Neuronal stem cell (in vitro differentiated cells): ENCODE data around the gene TMEM30B.

Source experiments
- DNase-seq: peaks from one replicate; pipeline ENCODE4 v3.0.0-alpha.2; 2013; ENCODE audit warnings: low spot score
- H2AFZ ChIP-seq: one replicate; pipeline ENCODE4 v1.6.1; 2013; ENCODE audit warnings: mild to moderate bottlenecking, low read length, inconsistent platforms
- H2AK5ac ChIP-seq: 2 replicates; pipeline ENCODE4 v1.6.1; 2013; ENCODE audit warnings: low read depth, mild to moderate bottlenecking, inconsistent platforms, low read length, moderate library complexity, mixed read lengths
- H2BK120ac ChIP-seq: 2 replicates; pipeline ENCODE4 v1.6.1; 2013; ENCODE audit warnings: low read depth, mild to moderate bottlenecking, inconsistent platforms, low read length, moderate library complexity, mixed read lengths
- H2BK12ac ChIP-seq: one replicate; pipeline ENCODE4 v1.6.1; 2013; ENCODE audit warnings: low read length, inconsistent platforms
- H2BK15ac ChIP-seq: 2 replicates; pipeline ENCODE4 v1.6.1; 2013; ENCODE audit warnings: mild to moderate bottlenecking, low read length, inconsistent platforms, mixed read lengths
- H2BK5ac ChIP-seq: one replicate; pipeline ENCODE4 v1.6.1; 2013; ENCODE audit warnings: inconsistent platforms, mild to moderate bottlenecking, low read length, moderate library complexity
- H3K14ac ChIP-seq: one replicate; pipeline ENCODE4 v1.6.1; 2013; ENCODE audit warnings: low read length, inconsistent platforms
- H3K18ac ChIP-seq: 2 replicates; pipeline ENCODE4 v1.6.1; 2013; ENCODE audit warnings: low read length, inconsistent platforms
- H3K23ac ChIP-seq: 2 replicates; pipeline ENCODE4 v1.6.1; 2013; ENCODE audit warnings: low read depth, mild to moderate bottlenecking, mixed read lengths, low read length, inconsistent platforms; ENCODE audit not compliant: poor library complexity
- H3K27ac ChIP-seq: replicated peaks from 3 replicates; pipeline ENCODE4 v1.5.1; 2013; ENCODE audit warnings: low read length, inconsistent platforms
- H3K27me3 ChIP-seq, 3 experiments: 2 replicates each; pipeline ENCODE4 v1.6.1; 2013; ENCODE audit warnings: low read length in 3 of 3, mild to moderate bottlenecking in 2 of 3, inconsistent platforms in 1 of 3, low read depth in 1 of 3, mixed read lengths in 1 of 3, moderate library complexity in 1 of 3; ENCODE audit not compliant: control insufficient read depth in 3 of 3, insufficient read depth in 3 of 3
- H3K36me3 ChIP-seq, 2 donors: replicated peaks in 1 of 2; 2 replicates each; pipeline ENCODE4 v1.6.1; 2013; ENCODE audit warnings: low read length in 2 of 2; ENCODE audit not compliant: control insufficient read depth in 2 of 2, insufficient read depth in 2 of 2
- H3K4ac ChIP-seq: 2 replicates; pipeline ENCODE4 v1.6.1; 2013; ENCODE audit warnings: inconsistent platforms, mild to moderate bottlenecking, low read length, moderate library complexity
- H3K4me1 ChIP-seq, 2 donors: 1 replicate in 1 of 2; 2 replicates in 1 of 2; pipeline ENCODE4 v1.6.1; 2013; ENCODE audit warnings: low read length in 2 of 2, low read depth in 1 of 2; ENCODE audit not compliant: control insufficient read depth in 2 of 2, insufficient read depth in 1 of 2
- H3K4me2 ChIP-seq: one replicate; pipeline ENCODE4 v1.6.1; 2013; ENCODE audit warnings: mild to moderate bottlenecking, low read length, inconsistent platforms; ENCODE audit not compliant: insufficient read depth, poor library complexity, severe bottlenecking
- H3K4me3 ChIP-seq, 2 donors: 2 replicates each; pipeline ENCODE4 v1.5.1; 2013; ENCODE audit warnings: low read length in 2 of 2, mild to moderate bottlenecking in 2 of 2, inconsistent platforms in 1 of 2, moderate library complexity in 1 of 2
- H3K79me1 ChIP-seq: one replicate; pipeline ENCODE4 v1.6.1; 2013; ENCODE audit warnings: low read depth, mild to moderate bottlenecking, inconsistent platforms, low read length, moderate library complexity
- H3K9ac ChIP-seq: one replicate; pipeline ENCODE4 v1.6.1; 2013; ENCODE audit warnings: mild to moderate bottlenecking, low read depth, low read length, inconsistent platforms; ENCODE audit not compliant: poor library complexity
- H3K9me3 ChIP-seq, 2 donors: replicated peaks in 1 of 2; 2 replicates each; pipeline versions ENCODE3 to v1.6.1; 2013; ENCODE audit warnings: low read length in 2 of 2, mild to moderate bottlenecking in 2 of 2, inconsistent platforms in 1 of 2, low read depth in 1 of 2, mixed read lengths in 1 of 2, moderate library complexity in 1 of 2; ENCODE audit not compliant: control insufficient read depth in 2 of 2, insufficient read depth in 1 of 2
- H4K8ac ChIP-seq: one replicate; pipeline ENCODE4 v1.6.1; 2013; ENCODE audit warnings: low read depth, mild to moderate bottlenecking, inconsistent platforms, low read length, moderate library complexity
- H4K91ac ChIP-seq: one replicate; pipeline ENCODE4 v1.6.1; 2013; ENCODE audit warnings: low read length, low read depth, mild to moderate bottlenecking, inconsistent platforms; ENCODE audit not compliant: poor library complexity
- WGBS, 2 donors: extraction: QIAGEN DNeasy Blood & Tissue Kit; methylation state at CpG; one replicate each; pipeline ENCODE4 v1.1.7; 2013; ENCODE audit warnings: missing lambda C conversion rate in 2 of 2, mixed read lengths in 1 of 2; ENCODE audit not compliant: insufficient read length in 2 of 2, insufficient replicate concordance in 1 of 2; ENCODE audit errors: extremely low coverage in 2 of 2; 5-methylcytosine and 5-hydroxymethylcytosine counted together

Gene TMEM30B

DNA sequence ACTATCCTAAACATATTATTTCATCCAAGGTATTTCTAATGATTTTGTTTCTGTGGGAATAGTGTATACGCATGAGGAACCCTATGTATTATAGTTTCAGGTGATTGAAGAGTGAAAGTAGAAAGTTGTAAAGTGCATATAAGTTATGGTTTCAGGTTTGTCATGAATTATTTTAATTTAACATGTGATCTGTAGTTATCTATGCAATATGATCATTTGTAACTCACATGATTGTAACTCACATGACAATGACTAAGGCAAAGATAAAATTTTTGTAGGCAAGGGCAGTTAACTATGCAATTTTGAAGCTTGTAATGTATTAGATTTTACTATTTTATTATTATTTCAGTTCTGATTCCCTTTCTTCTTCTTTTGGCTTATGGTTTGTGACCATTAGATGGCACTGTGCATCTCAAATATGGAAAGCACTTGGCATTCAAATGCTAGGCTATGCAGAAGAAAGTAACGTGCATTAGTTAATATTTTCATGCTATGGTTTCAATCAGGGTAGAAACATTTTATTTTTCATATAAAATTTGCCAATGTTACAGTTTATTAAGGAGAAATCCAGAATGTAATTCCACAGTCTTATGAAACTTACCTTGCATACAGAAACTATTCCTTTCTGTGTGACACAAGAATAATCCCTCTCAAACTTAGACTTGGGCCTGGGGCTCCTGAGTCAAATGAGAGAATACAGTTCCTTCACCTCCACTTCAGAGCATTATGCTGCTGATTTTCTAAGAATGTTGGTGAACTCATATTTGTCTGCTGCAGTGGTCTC is 15.8 kb upstream of the TMEM30B start:
- H3K4ac ChIP-seq = no peak overlapping the region
- H2AFZ ChIP-seq = no peak overlapping the region
- H2BK15ac ChIP-seq = no peak overlapping the region
- no peak overlapping the region for H2BK5ac ChIP-seq
- H2BK12ac ChIP-seq = no peak overlapping the region
- H3K27me3 ChIP-seq = peaks cover 0 to 4% (median 0%) of the 10 kb centered on the region in 3 experiments
- no peak overlapping the region for H2AK5ac ChIP-seq
- no peak overlapping the region for H3K4me3 ChIP-seq
- H3K36me3 ChIP-seq = no peaks in the 10 kb centered on the region
- H3K18ac ChIP-seq = no peak overlapping the region
- H3K4me2 ChIP-seq = no peak overlapping the region
- no peak overlapping the region for H4K91ac ChIP-seq
- no peak overlapping the region for H3K14ac ChIP-seq
- H4K8ac ChIP-seq = no peak overlapping the region
- no peaks in the 10 kb centered on the region for H3K9me3 ChIP-seq
- no peak overlapping the region for H3K9ac ChIP-seq
- no peak overlapping the region for H3K23ac ChIP-seq
- no peak overlapping the region for H2BK120ac ChIP-seq
- no peak overlapping the region for H3K27ac ChIP-seq
- DNase-seq = no peak
- no peaks in the 10 kb centered on the region for H3K4me1 ChIP-seq
- no CpG with 5 or more reads among the region's 2 CpGs for WGBS, 2 donors
- H3K79me1 ChIP-seq = no peaks in the 10 kb centered on the region

DNA sequence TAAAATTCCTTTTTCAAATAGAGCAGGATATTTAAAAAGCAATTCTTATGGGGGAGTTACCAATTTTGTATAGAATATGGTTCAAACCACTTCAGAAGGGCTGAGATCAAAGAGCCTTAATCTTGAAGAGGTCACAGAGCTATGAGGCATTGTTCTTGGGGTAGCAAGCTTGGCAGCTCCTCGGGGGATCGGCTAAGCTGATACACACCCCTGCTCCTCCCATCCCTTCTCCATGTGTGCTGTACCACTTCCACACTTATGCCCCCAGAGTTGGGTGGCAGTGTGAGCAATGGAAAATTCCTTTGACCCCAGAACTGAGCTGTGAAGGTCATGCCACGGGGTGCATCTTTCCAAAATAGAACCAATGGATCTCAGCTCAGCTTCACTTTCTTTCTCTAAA is 15.0 kb upstream of the TMEM30B start:
- Histone ChIP-seq H3K27me3 (peaks cover 0 to 4% (median 0%) of the 10 kb centered on the region in 3 experiments), H2BK15ac (no peak overlapping the region), H3K14ac (no peak overlapping the region), H2BK120ac (no peak overlapping the region), H3K4me1 (no peaks in the 10 kb centered on the region), H2AFZ (no peak overlapping the region), H2BK12ac (no peak overlapping the region), H3K9me3 (no peaks in the 10 kb centered on the region), H3K4me2 (no peak overlapping the region), H2BK5ac (no peak overlapping the region), H3K79me1 (no peaks in the 10 kb centered on the region), H3K23ac (no peak overlapping the region), H3K18ac (no peak overlapping the region), H2AK5ac (no peak overlapping the region), H3K36me3 (no peaks in the 10 kb centered on the region), H3K4me3 (no peak overlapping the region), H4K91ac (no peak overlapping the region), H3K9ac (no peak overlapping the region), H3K27ac (no peak overlapping the region), H4K8ac (no peak overlapping the region), H3K4ac (no peak overlapping the region)
- no CpG with 5 or more reads among the region's 3 CpGs for WGBS, 2 donors
- DNase-seq = no peak

DNA sequence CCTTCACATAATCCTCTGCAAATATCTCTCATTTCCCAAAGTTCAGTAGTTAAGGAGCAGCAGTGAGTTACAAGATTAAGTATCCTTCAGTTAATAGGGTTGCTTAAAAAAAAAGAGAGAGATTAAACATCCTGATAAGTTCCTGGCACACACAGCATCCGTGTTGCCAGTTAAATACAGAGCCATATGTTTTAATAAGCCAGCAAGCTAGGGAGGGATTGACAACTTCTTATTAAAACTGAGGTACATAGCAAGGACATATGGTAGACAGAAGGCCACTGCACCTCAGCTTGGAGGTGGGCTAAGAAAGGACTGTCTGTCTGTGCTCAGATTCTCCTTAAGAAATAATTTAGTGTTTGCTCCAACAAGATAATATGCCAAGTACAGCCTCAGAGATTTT is 9.6 kb upstream of the TMEM30B start:
- no peak overlapping the region for H4K8ac ChIP-seq
- no peak overlapping the region for H4K91ac ChIP-seq
- H3K27ac ChIP-seq = no peak overlapping the region
- no CpG with 5 or more reads among the region's 1 CpG for WGBS, 2 donors
- no peak overlapping the region for H3K9ac ChIP-seq
- no peaks in the 10 kb centered on the region for H3K36me3 ChIP-seq
- H2BK12ac ChIP-seq = no peak overlapping the region
- no peak overlapping the region for H2AFZ ChIP-seq
- no peak overlapping the region for H3K4ac ChIP-seq
- H3K18ac ChIP-seq = no peak overlapping the region
- H2AK5ac ChIP-seq = no peak overlapping the region
- no peak overlapping the region for H3K14ac ChIP-seq
- H2BK120ac ChIP-seq = no peak overlapping the region
- H3K79me1 ChIP-seq = no peaks in the 10 kb centered on the region
- H2BK15ac ChIP-seq = no peak overlapping the region
- no peak overlapping the region for H2BK5ac ChIP-seq
- H3K9me3 ChIP-seq = no peaks in the 10 kb centered on the region
- H3K23ac ChIP-seq = no peak overlapping the region
- no peak overlapping the region for H3K4me2 ChIP-seq
- peaks cover 0 to 2% (median 0%) of the 10 kb centered on the region in 3 experiments for H3K27me3 ChIP-seq
- H3K4me3 ChIP-seq = no peak overlapping the region
- H3K4me1 ChIP-seq = no peaks in the 10 kb centered on the region
- DNase-seq = no peak

DNA sequence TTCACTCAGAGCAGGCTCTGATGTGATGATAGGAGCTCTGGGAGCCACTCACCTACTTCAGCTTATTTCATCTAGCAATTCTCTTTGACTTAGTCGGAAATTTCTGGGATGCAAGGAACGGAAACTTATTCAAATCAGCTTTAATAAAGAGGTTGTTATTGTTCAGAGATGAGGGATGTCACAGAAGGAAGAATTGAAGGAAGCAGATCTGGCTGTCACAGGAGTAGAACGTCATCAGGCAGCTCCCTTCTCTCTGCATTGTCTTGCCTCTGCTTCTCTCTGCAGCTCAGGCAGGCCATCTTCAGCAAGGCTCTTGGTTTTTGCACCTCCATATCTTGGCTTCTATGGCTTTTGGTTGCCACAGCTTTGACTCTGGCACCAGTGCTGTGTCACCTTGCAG is 7.6 kb upstream of the TMEM30B start:
- Histone ChIP-seq H2BK12ac (no peak overlapping the region), H3K36me3 (no peaks in the 10 kb centered on the region), H3K14ac (no peak overlapping the region), H4K8ac (no peak overlapping the region), H3K4me3 (no peak overlapping the region), H2BK15ac (no peak overlapping the region), H2BK120ac (no peak overlapping the region), H3K18ac (no peak overlapping the region), H3K23ac (no peak overlapping the region), H3K9ac (no peak overlapping the region), H3K9me3 (no peaks in the 10 kb centered on the region), H3K4me1 (no peaks in the 10 kb centered on the region), H3K79me1 (no peaks in the 10 kb centered on the region), H2AFZ (no peak overlapping the region), H2BK5ac (no peak overlapping the region), H2AK5ac (no peak overlapping the region), H3K27me3 (peaks cover 0 to 18% (median 0%) of the 10 kb centered on the region in 3 experiments), H3K4ac (no peak overlapping the region), H3K4me2 (no peak overlapping the region), H4K91ac (no peak overlapping the region), H3K27ac (no peak overlapping the region)
- no peak for DNase-seq
- WGBS, 2 donors = no CpG with 5 or more reads among the region's 3 CpGs
